ENCODE results near the gene POU2F2.

The POU2F2 gene

DNA sequence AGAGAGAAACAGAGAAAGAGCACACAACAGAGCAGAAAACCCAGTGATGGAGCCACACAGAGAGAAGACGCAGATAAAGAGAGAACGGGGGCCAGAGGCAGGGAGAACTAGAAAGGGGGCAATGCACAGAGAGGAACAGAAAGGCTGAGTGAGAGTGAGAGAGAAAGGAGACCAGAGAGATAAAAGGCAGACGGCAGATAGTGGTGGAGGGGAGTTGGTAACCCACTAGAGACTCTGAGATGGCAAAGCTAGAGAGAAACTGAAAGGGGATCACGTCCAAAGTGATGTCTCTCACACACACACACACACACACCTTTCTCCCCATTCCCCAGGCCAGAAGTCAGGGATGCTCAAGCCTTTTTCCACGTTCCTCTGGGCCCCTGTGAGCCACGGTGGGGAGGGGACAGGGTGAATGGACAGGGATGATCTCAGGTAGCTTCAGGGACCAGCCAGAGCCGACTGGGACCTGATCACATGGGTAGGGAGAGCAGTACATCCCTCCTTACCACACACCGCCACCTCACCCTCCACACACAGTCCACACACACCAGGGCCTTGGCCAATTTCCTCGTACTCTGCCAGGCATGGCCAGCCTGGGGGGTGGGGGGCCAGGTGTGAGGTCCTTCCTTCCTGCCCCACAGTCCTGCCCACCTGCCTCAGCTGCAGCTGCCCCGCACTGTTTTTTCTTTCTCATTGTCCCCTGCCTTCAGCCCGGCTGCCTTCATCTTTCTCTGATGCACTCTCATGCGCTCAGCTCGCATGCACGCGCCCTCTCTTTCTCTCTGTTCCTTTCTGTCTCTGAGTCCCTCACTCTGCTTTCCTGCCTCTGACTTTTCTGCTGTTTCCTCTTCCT is 22.5 kb upstream of the POU2F2 start:
- TF ChIP-seq, protein P1, sequence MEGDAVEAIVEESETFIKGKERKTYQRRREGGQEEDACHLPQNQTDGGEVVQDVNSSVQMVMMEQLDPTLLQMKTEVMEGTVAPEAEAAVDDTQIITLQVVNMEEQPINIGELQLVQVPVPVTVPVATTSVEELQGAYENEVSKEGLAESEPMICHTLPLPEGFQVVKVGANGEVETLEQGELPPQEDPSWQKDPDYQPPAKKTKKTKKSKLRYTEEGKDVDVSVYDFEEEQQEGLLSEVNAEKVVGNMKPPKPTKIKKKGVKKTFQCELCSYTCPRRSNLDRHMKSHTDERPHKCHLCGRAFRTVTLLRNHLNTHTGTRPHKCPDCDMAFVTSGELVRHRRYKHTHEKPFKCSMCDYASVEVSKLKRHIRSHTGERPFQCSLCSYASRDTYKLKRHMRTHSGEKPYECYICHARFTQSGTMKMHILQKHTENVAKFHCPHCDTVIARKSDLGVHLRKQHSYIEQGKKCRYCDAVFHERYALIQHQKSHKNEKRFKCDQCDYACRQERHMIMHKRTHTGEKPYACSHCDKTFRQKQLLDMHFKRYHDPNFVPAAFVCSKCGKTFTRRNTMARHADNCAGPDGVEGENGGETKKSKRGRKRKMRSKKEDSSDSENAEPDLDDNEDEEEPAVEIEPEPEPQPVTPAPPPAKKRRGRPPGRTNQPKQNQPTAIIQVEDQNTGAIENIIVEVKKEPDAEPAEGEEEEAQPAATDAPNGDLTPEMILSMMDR (conservative IDR thresholded peaks at IDR 0.05): no peak

DNA sequence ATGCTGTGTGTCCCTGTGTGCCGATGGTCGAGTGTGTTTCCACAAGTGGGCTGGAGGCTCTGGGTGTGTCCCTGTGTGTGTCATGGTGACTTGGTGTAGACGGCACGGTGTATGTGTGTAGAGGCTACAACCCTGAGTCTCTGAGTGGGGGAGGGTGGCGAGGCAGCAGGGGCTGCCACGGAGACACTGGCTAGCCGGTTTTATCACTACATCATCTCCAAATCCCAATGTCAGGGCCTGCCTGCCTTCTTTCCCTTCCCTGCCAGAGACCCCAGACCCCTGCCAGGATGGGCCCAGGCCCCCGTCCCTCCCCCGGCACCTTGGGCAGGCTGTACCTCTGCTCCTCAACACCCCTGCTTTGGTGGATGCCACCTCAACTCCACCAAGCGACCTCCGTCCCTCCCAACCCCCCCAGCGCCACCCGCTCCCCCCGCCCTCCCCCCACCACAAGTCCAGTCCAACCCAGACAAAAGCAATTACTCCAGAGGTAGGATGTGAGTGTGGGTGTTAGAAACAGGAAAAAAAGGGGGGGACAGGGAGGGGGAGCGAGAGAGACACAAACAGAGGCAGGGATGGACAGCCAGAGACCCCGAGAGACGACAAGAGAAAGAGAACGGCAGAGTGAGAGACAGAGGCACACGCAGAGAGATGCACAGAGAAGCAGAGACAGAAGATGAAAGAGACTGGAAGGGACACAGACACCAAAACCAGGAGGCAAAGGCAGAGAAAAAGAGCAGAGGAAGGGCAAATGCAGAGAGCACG is 21.6 kb upstream of the POU2F2 start:
- H3K27ac ChIP-seq: no peak overlapping the region
- TF ChIP-seq, protein P1 (conservative IDR thresholded peaks at IDR 0.05): no peak

More for the DNA sequence above, 22.5 kb upstream of the POU2F2 start:
- no peak overlapping the region for H3K27ac ChIP-seq

DNA sequence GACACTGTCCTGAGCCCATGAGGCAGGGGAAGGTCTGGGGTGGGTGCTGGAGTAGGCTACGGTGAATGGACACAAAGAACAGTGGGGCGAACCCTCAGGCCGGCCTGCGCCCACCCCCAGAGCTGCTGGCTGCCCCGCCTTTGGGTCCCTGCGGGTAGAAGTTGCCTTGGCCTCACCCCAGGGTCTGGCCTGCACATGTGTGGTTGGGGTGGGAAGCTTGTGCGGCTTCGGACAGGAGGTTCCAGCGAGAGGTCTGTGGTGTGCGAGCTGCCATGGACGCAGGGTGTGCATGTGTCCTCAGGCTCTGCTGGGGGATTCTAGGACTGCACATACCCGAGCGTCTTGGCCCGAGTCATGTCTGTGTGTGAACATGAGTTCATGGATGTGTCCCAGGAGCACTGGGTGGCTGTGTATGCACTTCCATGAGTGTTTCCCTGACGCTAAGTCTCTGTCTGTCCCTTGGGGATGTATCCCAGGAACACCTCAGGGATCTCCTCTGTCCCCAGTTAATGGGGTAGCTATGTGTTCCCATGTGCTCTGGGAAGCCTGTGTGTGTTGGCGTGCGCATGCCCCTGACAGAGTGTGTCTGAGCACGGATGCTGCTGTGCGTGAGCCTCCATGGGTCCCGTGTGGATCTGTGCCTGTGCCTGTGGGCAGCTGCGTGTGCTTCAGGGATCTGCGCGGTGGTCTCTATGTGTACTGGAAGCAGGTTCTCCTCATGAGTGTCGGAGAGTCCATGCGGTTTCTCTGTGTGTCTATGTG is 20.8 kb upstream of the POU2F2 start:
- H3K27ac ChIP-seq: no peak overlapping the region
- TF ChIP-seq, protein P1 (conservative IDR thresholded peaks at IDR 0.05): no peak

DNA sequence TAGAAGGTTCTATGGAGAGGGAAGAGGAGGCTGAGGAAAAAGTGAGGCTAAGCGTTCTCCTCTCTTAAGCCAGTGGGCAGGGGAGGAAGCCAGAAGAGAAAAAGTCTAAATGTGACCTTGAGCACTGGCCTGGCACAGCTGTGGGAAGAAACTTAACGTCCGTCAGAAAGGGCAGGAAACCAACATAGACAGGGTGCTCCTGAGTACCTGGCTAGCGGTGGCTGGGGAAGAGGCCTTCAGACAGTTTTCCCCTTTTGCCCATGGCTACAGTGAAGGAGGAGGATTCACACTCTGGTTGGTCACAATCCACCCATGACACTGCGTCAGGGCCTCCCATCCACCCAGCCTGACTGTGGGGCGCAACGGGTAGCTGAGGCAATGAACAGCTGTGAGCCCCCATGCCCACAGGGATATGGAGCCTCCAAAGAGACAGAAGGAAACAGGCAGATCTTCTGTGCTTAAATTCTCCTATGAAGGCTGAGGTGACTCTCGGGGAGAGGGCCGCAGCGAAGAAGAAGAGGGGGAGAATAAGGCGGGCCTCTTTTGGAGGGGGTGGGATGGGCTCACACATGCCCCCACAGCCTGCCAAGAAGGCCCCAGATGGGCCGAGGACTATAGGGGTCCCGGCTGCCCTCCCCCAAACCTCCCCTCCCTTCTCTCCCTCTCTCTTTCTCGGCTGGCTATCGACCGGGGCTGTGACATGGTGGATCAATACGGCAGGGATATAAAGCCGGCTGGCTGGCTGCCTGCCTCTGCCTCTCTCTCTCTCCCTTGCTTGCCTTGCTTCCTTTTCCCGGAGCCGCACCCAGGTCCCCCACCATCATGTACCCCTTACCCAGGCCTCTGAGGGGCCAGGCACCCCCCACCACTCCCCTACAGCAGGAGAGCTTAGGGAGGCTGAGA is 19.8 kb upstream of the POU2F2 start:
- no peak overlapping the region for H3K27ac ChIP-seq
- TF ChIP-seq, protein P1 (conservative IDR thresholded peaks at IDR 0.05): no peak

DNA sequence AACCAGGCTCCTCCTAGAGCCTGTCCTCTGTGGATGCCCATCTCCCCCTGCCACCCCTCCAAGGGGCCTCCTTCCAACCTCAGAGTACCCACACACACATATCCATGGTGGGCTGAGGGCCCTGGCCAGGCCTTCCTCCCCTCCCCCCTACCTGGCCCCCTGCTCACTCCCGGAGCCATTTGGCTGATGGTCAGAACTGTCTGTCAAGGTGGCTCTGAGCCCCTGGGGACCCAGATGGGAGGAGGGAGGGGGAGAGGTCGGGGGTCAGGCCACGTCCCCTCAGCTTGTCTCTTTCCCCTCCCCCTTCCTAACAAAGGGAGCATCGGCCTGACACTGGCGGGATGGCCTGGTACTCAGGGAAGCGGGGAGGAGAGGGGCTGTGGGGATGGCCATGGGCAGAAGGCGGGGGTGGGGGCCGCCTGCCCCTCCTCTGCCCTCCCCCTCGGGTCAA is 18.7 kb upstream of the POU2F2 start:
- H3K27ac ChIP-seq: no peak overlapping the region
- TF ChIP-seq, protein P1 (conservative IDR thresholded peaks at IDR 0.05): no peak

DNA sequence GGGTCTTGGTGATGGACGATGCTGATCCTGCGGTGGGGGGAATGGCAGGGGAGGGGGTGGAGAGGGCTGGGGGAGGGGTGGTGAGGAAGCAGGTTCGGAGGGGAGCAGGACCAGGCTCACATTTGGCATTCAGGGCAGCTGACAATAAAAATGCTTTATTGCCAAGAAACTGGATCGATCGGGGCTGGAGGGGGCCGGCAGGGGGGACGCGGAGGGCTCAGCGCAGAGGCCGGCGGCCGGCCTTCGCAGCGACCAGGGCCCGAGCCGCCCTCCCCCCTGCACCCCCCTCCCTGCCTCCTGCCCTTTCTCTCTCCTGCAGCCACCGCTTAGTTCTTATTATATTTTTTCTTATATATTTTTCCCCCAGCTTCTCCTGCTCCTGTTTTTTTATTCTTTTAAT is 18.1 kb upstream of the POU2F2 start:
- TF ChIP-seq, protein P1 (conservative IDR thresholded peaks at IDR 0.05): no peak
- H3K27ac ChIP-seq: no peak overlapping the region

All from VCaP (cell line).